ENCODE data around the gene FLT3LG.
A peak's percentile ranks its signal among the peaks of the same experiment; 100 is the strongest.

The FLT3LG gene

GRCh38 chr19:49447485-49448431 is 26.3 kb upstream of the FLT3LG start:
- no peaks in the 10 kb centered on the region for H3K27me3 ChIP-seq
- peak overlapping the region; percentile 30; the same call in 1 of the 2 replicates for H3K27ac ChIP-seq
- H4K20me1 ChIP-seq = peaks cover 10% of the 10 kb centered on the region
- peaks cover 73% of the 10 kb centered on the region for H3K4me1 ChIP-seq
- no peak for TF ChIP-seq Cebpa-rat (IDR thresholded peaks at IDR 0.05)
- 0 out of 2 replicates have a peak overlapping the region, but pooled peaks have one; percentile 19 for H3K9ac ChIP-seq
- peak overlapping the region; percentile 59 for H3K4me2 ChIP-seq
- H3K9me3 ChIP-seq = no peaks in the 10 kb centered on the region
- peaks cover 44% of the 10 kb centered on the region for H3K36me3 ChIP-seq
- H3K4me3 ChIP-seq = no peak overlapping the region

GRCh38 chr19:49448432-49448786 is 25.6 kb upstream of the FLT3LG start:
- peak overlapping the region; percentile 30; the same call in 1 of the 2 replicates for H3K27ac ChIP-seq
- no peak overlapping the region for H3K4me3 ChIP-seq
- H4K20me1 ChIP-seq = peaks cover 10% of the 10 kb centered on the region
- H3K36me3 ChIP-seq = peaks cover 44% of the 10 kb centered on the region
- no peak for TF ChIP-seq Cebpa-rat (IDR thresholded peaks at IDR 0.05)
- H3K4me1 ChIP-seq = peaks cover 73% of the 10 kb centered on the region
- H3K9ac ChIP-seq = peak overlapping the region; percentile 27; the same call in 1 of the 2 replicates
- H3K27me3 ChIP-seq = no peaks in the 10 kb centered on the region
- no peaks in the 10 kb centered on the region for H3K9me3 ChIP-seq
- H3K4me2 ChIP-seq = peak overlapping the region; percentile 59

- Histone ChIP-seq H3K27ac (peak overlapping the region; percentile 96), H3K9ac (peak overlapping the region; percentile 97), H3K4me3 (peak overlapping the region; percentile 93), H3K27me3 (no peaks in the 10 kb centered on the region), H3K9me3 (no peaks in the 10 kb centered on the region), H4K20me1 (peaks cover 10% of the 10 kb centered on the region), H3K4me2 (peak overlapping the region; percentile 90), H3K4me1 (peaks cover 74% of the 10 kb centered on the region), H3K36me3 (peaks cover 44% of the 10 kb centered on the region)
- TF ChIP-seq Cebpa-rat (IDR thresholded peaks at IDR 0.05) = no peak
Measured at GRCh38 chr19:49450405-49450804, 23.6 kb upstream of the FLT3LG start.

GRCh38 chr19:49451430-49452181 is 22.4 kb upstream of the FLT3LG start, which contains the start of gene PIH1D1:
Gene PIH1D1 (minus strand): TSS chr19:49451814. CDS start chr19:49451574, 240 bp downstream.
- Histone ChIP-seq H4K20me1 (peaks cover 8% of the 10 kb centered on the region), H3K36me3 (peaks cover 41% of the 10 kb centered on the region), H3K27me3 (no peaks in the 10 kb centered on the region), H3K4me3 (peak within 1 kb of the TSS; percentile 93), H3K4me1 (peaks cover 66% of the 10 kb centered on the region), H3K9me3 (no peaks in the 10 kb centered on the region), H3K4me2 (peak within 1 kb of the TSS; percentile 90), H3K27ac (peak within 1 kb of the TSS; percentile 96), H3K9ac (peak within 1 kb of the TSS; percentile 97)
- no peak for TF ChIP-seq Cebpa-rat (IDR thresholded peaks at IDR 0.05)

GRCh38 chr19:49453013-49453756 is 20.8 kb upstream of the FLT3LG start, which contains the start of gene ALDH16A1:
Gene ALDH16A1 (plus strand): TSS chr19:49453225. CDS start chr19:49453332, 107 bp downstream.
- H3K9me3 ChIP-seq = no peaks in the 10 kb centered on the region

GRCh38 chr19:49453757-49454240 is 20.2 kb upstream of the FLT3LG start:
- no peak for TF ChIP-seq Cebpa-rat (IDR thresholded peaks at IDR 0.05)

More at GRCh38 chr19:49453013-49453756, 20.8 kb upstream of the FLT3LG start, which contains the start of gene ALDH16A1:
- Histone ChIP-seq H3K36me3 (peaks cover 30% of the 10 kb centered on the region), H3K27me3 (no peaks in the 10 kb centered on the region), H3K4me2 (peak within 1 kb of the TSS; percentile 82), H4K20me1 (no peaks in the 10 kb centered on the region; the same call in 1 of the 2 replicates), H3K4me1 (peaks cover 59% of the 10 kb centered on the region), H3K9ac (peak within 1 kb of the TSS; percentile 88), H3K4me3 (peak within 1 kb of the TSS; percentile 93), H3K27ac (peak within 1 kb of the TSS; percentile 95)
- TF ChIP-seq Cebpa-rat (IDR thresholded peaks at IDR 0.05) = no peak

GRCh38 chr19:49455773-49456172 is 18.2 kb upstream of the FLT3LG start:
- no peaks in the 10 kb centered on the region for H3K27me3 ChIP-seq
- H3K9ac ChIP-seq = no peak overlapping the region
- H3K4me1 ChIP-seq = peaks cover 51% of the 10 kb centered on the region
- TF ChIP-seq Cebpa-rat (IDR thresholded peaks at IDR 0.05) = no peak
- H4K20me1 ChIP-seq = no peaks in the 10 kb centered on the region
- no peaks in the 10 kb centered on the region for H3K9me3 ChIP-seq
- H3K4me3 ChIP-seq = no peak overlapping the region
- H3K27ac ChIP-seq = no peak overlapping the region
- no peak overlapping the region for H3K4me2 ChIP-seq
- peaks cover 28% of the 10 kb centered on the region for H3K36me3 ChIP-seq

More at GRCh38 chr19:49453757-49454240, 20.2 kb upstream of the FLT3LG start:
- H4K20me1 ChIP-seq = no peaks in the 10 kb centered on the region
- H3K36me3 ChIP-seq = peaks cover 24% of the 10 kb centered on the region
- peak overlapping the region; percentile 88 for H3K9ac ChIP-seq
- H3K4me1 ChIP-seq = peaks cover 59% of the 10 kb centered on the region
- peak overlapping the region; percentile 82 for H3K4me2 ChIP-seq
- no peaks in the 10 kb centered on the region for H3K27me3 ChIP-seq
- no peaks in the 10 kb centered on the region for H3K9me3 ChIP-seq
- peak overlapping the region; percentile 93 for H3K4me3 ChIP-seq
- peak overlapping the region; percentile 95 for H3K27ac ChIP-seq

- Histone ChIP-seq H4K20me1 (no peaks in the 10 kb centered on the region), H3K4me1 (peaks cover 49% of the 10 kb centered on the region), H3K4me2 (no peak overlapping the region), H3K36me3 (peaks cover 31% of the 10 kb centered on the region), H3K4me3 (no peak overlapping the region), H3K27me3 (no peaks in the 10 kb centered on the region), H3K9me3 (no peaks in the 10 kb centered on the region), H3K27ac (no peak overlapping the region), H3K9ac (no peak overlapping the region)
- TF ChIP-seq Cebpa-rat (IDR thresholded peaks at IDR 0.05) = no peak
Measured at GRCh38 chr19:49456326-49456725, 17.7 kb upstream of the FLT3LG start.

- peak overlapping the region; percentile 65 for H3K9ac ChIP-seq
Measured at GRCh38 chr19:49458567-49458903, 15.5 kb upstream of the FLT3LG start.

More at GRCh38 chr19:49458567-49458903, 15.5 kb upstream of the FLT3LG start:
- Histone ChIP-seq H3K27me3 (no peaks in the 10 kb centered on the region), H3K4me2 (peak overlapping the region; percentile 84), H3K9me3 (no peaks in the 10 kb centered on the region), H3K4me1 (peaks cover 39% of the 10 kb centered on the region), H4K20me1 (no peaks in the 10 kb centered on the region), H3K27ac (peak overlapping the region; percentile 77), H3K36me3 (peaks cover 44% of the 10 kb centered on the region), H3K4me3 (no peak overlapping the region)
- TF ChIP-seq Cebpa-rat (IDR thresholded peaks at IDR 0.05) = no peak

Data from BLaER1 (cell line).